Measurements from ENCODE around the gene GRIK2.

Gene GRIK2

DNA sequence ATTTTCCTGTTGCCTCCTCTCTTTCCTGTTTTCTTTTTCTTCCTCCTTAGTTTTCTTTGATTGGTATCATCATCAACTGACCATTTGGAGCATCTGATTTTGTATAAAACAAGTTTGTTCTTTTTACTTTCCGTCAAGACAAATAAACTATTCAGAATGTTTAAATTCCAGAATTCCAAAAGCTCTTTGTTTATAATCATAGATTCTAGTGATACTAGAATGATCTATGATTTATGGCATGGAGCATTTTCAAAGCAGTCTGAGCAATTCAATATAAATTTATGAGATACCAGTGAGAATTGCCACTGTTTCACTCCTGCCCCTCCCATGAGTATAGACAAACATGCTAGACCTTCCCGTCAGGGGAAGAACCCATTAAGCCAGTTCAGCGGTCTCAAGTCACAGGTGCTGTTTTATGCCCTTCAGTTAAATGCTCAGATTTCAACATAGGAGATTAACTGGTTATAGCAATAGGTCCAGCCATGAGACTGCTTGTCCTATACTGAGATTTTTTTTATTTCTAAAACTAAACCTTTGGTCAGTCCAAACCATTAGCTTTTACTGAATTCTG lies 60.7 kb downstream of the GRIK2 start:
- no peak for DNase-seq (ENCODE audit: low read depth)

DNA sequence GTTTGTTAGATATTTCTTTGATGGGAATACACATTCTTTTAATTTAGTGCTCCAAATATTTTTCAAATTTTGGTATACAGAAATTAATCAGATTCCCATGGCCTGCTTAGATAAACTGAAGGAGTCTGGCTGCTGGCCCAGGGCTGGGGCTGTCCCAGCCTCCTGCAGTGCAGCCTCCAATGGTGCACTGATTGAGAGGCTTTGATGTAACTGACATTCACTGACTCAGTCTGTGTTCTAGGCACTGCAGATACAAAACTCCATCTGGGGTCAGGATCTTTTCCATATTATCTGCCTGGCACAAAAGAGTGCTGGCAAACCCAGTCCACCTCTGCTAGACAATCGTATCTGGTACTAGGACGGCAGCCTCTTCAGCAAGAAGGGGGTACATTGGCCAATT lies 64.8 kb downstream of the GRIK2 start:
- DNase-seq (ENCODE audit: low read depth) = no peak

DNA sequence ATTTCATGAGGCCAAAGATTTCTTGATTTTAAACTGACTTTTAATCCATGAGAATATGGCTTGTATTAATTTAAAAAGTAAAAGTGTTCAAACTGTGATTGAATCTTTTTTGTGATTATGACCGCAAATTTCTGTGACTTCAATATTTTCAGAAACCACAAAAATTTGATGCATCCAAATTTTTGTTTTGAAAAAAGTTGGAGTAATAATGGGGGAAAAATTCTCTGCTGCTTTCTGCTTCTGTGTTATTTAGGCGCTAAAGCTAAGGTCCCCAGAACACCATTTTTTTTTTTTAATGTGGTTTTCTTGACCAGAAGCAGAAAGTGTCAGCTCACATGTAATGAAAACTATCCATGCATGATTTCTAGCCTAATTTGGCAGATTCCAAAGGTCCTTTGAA lies 65.3 kb downstream of the GRIK2 start:
- no peak for DNase-seq (ENCODE audit: low read depth)

DNA sequence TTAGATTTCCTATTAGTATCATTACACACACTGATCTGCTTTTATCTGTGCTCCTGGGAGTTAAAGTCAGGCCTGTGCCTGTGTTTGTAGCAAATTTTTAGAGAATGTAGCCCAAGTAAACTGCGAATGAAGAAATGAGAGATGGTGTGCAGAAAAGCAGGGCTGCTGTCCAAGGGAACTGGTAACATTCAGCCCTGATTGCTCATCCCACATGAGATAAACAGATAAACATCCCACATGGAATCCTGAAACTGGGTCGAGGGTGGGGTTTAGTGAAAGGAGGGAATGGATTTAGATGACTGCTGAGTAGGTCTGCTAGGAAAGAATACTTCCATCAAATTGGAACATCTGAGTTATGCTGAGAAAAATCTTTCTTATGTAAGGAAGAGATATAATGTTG lies 69.1 kb downstream of the GRIK2 start:
- no peak for DNase-seq (ENCODE audit: low read depth)

DNA sequence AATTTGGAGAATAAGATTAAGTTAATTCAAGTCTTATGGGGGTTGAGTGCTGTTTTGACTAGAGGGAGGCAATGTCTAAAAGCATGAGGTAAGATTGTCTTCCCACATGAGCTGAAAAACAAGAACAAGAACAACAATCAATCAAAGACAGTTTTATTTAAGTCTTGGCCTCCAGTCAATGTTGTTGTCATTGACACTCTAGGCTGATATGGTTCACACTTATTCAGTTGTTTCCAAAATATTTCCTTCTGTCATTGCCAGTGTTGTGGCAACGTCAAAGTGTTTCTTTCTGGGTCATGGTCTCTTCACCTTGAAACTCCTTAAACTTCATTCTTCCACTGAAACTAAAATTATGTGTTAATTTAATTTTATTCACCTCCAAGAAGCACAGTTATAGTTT lies 72.4 kb downstream of the GRIK2 start:
- DNase-seq (ENCODE audit: low read depth) = no peak

DNA sequence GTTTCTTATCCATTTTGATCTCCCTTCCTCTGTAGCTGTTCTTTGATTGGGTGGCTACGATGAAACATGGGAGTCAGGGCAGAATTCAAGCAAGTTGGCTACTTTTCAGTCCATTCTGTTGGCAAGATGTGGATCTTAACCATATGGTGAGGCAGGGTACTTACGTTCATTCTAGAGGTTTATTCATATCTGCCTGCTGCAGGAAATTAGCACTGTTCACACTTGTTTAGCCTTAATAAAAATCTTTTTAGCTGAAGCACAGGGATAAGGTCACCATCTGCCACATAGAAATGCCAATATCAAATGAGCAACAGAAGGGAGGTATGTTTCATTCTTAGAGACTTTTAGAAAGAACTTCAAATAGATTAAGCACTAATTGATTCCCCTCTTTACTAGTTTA lies 83.9 kb downstream of the GRIK2 start:
- no peak for DNase-seq (ENCODE audit: low read depth)

DNA sequence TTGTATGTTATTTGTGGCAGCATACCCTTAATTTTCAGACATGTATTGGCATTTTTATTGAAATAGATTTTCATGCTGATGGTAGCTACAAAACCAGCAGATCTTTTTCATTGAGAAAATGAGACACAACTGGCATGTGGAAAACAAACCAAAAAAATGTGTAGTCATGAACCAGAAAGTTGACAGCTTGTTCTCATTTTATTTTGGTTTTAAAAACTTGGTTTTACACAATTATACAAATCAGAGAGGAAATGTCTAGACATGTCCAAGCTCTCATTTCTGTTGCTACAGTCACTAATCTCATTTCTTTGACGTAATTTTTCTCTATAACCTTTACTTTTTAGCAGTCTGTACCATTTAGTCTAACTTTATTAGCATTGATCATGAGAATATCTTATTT lies 85.4 kb downstream of the GRIK2 start:
- DNase-seq (ENCODE audit: low read depth) = no peak

DNA sequence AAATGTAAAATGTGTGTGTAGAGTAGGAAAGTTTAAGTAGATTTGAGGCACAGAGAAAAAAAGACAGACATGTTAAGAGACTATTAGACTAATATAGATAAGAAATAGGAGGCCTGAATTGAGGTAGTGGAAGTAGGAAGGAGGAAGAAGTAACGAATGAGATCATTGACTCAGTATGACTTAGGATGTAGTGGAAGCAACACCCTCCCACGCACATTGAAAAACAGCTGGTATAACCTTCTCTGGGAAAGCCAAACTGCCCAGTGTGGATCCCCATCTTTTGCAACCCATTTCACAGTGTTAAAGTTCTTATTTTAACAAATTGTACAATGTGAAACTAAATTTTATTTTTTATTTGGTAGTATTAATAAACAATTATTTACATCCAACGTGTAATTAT lies 89.1 kb downstream of the GRIK2 start:
- DNase-seq (ENCODE audit: low read depth) = no peak

DNA sequence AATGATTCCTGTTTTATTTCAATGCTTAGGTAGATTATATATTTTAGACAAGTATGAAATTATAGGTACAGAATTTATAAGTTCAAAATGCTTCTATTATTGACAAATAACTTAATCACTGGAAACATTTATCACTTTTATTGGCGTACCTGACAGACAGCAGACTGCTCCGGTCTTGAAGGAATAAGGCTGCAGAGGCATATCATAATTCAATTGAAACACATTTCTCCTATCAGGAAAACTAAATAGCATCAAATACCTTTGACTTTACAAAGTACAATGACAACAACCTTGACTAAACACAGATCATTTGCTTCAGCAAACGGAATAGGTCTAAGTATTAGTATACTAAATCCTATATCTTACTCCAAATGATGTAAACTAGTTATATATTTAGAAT lies 91.3 kb downstream of the GRIK2 start:
- DNase-seq (ENCODE audit: low read depth) = no peak

DNA sequence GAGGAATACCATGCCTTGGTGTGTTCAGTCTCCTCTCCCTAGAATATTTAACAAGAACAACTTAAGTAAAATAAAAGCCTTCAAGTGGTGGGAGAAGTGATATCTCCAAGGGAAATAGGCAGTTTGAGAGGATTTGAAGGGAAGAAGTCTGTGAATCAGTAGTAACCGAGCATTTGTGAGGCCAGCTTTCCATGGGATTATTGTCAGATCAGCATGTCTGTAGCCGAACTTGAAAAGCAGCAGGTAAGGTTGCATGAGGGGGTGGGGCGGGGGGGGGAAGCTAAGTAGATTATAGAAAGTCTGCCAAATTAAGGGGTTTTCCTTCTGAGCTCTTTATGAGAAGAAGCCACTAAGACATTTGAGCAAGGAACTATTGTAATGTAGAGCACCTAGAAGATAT lies 92.6 kb downstream of the GRIK2 start:
- no peak for DNase-seq (ENCODE audit: low read depth)

DNA sequence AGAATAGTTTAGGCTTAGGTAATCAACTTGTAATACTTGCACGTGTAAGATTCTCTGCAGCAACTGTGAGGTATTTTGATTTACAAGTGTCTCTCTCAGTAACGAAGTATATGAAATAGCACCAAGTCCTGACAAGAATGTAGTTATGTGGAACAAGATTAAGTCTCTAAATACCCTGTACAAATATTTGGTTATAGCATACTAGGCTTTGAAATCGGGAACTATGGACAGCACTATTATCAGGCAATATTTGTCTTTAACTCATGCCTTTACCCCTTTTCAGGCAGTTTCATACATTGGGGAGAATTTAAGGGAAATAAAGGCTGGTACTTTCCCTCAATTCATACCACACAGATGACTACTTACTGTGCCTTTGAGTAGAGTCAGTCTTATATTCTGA lies 93.2 kb downstream of the GRIK2 start:
- DNase-seq (ENCODE audit: low read depth) = no peak

DNA sequence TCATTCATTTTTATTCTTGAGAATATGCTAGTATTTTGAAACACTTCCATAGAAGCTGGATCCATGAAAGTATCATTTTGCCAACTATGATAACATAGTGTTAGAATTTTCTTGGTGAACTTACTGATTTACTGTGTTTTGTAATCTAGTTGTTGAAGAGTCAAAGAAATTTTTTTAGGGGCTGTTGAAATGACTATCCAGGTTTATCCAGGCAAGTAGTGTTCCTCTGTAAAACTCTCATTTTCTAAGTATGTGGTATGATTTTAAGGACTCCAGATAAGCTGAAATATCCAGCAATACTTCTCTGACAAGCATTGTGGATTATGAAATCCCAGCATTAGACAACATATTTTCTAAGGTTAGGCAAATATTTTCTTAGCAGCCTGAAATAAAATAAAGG lies 95.9 kb downstream of the GRIK2 start:
- no peak for DNase-seq (ENCODE audit: low read depth)

DNA sequence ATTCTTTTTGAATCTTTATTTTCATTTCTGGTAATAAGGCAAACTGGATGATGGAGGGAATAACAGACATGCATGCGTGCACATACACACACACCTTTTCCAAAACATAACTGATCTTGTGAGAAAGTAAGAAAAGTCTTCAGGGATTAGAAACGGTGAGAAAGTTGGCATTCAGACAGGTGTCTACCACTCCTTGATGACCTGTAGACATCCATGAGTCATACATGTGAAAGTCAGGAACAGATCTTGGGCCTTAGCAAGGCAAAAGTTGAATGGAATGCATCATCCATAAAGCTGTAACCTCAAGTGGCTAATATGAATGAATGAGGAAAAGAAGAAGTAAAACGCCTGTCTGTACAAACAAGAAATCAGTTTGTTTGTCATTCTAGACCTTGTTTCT lies 97.3 kb downstream of the GRIK2 start:
- DNase-seq (ENCODE audit: low read depth) = no peak

DNA sequence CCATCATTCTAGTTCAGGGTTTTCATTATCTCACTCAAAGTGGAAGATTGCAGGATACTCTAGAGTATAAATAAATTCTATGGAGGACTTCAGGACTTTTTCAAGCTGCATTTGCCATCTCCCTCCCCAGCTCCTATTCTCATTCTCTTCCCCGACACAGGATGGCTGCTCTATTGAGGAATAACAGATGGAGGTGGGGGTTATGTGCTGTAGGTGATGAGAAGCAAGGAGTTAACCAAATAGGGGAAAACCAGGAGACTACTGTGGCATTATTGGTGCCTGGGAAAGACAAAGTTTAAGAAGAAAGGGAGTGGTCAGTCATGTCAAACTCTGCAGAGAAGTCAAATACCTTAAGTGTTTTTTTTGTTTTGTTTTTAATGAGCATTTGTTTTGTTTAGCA lies 109.3 kb downstream of the GRIK2 start:
- DNase-seq (ENCODE audit: low read depth) = no peak

DNA sequence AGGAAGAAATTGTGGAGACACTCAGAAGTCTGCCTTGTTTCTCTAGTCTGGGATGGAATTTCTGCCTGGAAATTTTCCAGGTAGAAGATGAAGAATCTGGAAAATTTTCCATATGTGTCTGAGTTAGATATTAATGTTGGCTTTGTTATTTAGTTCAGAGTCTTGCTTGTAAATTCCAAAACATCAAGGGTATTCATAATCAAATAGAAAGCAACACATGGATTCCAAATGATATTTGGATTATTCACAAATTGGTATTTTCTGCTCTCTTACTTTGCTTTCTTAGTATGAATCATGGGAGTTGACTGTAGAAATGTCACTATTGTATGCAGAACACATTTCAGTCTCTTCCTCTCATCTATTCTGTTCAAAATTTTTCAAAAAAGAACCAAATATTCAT lies 116.0 kb downstream of the GRIK2 start:
- DNase-seq (ENCODE audit: low read depth) = no peak

DNA sequence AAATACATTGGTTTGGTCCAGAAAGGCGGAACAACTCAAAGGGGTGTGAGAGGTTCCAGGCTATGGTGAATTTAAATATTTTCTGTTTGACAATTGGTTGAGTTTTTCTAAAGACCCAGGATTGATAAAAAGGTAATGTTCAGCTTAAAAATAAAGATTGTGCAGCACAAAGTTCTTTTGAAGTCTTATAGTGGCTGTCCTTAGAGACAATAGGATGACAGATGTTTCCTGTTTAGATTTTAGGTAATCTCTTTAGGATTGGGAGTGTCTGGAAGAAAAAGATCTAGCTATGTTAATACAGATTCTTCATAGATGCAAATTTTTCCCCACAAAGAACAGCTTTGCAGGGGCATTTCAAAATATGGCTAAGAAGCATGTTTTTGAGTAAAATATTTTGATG lies 119.7 kb downstream of the GRIK2 start:
- DNase-seq (ENCODE audit: low read depth) = no peak

DNA sequence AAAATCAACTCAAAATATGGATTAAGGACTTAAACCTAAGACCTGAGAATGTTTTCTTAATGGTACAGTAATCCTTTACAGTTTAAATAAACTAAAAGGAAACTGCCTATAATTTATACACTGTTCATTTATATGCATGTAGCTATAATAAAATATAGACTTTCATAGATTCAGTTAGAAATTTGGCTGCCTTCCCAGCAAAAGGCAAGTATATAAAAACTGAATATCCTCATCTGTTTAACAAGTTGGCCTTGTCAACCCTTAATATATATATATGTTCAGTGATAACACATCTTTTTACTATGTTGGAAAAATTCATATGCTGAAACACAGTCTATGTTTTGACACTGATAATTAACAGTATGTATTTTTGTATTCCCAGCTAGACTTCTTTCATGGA lies 123.1 kb downstream of the GRIK2 start:
- no peak for DNase-seq (ENCODE audit: low read depth)

DNA sequence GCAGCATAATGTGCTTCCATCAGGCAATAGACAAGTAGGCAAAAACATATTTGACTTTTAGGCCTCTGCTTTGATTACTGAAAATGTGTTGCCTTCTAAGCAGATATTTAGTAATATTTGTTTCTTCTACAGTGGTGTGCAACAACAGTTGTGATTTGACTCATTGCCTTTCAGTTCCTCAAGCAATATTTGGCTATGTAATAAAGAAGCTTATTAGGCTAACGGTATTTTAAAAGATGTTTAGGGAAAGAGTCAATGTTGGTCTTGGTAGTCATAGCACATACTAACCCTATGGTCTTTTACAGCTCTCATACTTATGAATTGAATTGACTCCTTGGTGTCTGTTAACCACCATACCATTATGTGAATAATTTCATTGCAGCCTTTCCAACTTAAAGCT lies 124.1 kb downstream of the GRIK2 start:
- DNase-seq (ENCODE audit: low read depth) = no peak

DNA sequence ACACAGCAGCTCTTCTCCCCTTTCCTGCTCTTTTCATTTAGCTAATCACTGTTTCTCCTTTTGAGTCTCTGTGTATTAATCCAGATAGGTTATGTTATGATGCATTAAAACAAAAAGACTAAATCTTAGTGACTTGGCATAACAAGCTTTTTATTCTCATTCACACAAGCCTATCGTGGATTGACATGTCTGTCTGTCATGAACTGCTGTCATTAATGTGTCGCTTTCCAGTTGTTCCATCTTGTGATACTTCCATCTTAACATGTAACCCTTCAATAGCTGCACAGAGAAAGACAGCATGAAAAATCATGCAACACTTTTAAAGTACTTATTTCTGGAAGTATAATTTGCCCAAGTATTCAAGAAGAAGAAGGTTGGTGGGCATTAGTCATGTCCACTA lies 128.7 kb downstream of the GRIK2 start:
- no peak for DNase-seq (ENCODE audit: low read depth)

DNA sequence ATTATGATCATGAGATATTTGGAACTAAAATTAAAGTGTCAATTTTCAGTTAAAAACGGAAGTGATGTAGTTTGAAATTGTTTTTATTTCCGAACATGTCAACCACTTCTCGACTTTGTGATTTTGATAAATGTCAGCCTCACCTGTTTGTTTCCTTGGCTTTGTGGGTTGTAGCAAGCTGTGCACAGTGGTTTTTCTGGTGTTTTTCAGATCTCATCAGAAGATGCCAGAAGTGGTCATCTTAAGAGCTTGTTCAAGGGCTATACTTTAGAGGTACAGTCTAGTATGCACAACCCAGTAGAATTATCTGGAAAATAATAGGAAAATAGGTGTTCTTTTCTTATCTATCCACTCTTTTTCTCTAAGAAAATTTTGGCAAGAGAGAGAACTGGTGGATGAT lies 134.0 kb downstream of the GRIK2 start:
- DNase-seq (ENCODE audit: low read depth) = no peak

DNA sequence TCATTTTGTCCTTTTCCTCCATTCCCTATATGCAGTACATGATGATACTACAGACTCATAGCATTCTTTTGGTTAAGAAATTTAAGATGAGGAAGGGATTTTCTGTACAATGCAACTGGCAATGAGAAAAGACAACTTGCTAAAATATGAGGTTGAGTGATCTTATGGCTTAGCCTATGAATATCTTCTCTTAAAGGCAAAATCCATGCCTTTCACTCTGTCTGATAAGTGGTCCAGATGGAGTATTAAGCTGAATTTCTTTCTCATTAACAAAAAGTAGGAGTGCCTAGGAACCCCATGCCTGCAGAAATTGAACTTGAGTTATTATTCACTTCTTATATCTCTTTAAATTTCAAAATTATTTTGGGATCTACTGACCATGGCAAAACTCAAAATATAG lies 135.3 kb downstream of the GRIK2 start:
- DNase-seq (ENCODE audit: low read depth) = no peak

DNA sequence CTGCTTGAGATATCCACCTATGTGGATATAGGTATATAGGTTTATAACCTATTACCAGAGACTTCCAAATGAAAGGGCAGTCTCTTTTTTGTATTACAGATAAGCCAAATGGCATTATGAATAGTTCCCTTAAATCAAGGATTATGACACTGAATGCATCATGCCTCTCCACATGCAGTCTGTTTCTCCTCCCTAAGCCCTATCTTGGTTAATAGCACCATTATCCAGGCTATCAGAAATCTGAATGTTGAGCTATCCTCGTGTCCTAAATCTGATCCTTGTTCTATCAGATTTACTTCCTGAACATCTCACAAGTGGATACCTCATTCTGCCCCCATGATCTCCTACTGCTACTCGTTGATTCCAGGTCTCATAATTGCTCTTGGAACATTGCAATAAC lies 138.0 kb downstream of the GRIK2 start:
- no peak for DNase-seq (ENCODE audit: low read depth)

DNA sequence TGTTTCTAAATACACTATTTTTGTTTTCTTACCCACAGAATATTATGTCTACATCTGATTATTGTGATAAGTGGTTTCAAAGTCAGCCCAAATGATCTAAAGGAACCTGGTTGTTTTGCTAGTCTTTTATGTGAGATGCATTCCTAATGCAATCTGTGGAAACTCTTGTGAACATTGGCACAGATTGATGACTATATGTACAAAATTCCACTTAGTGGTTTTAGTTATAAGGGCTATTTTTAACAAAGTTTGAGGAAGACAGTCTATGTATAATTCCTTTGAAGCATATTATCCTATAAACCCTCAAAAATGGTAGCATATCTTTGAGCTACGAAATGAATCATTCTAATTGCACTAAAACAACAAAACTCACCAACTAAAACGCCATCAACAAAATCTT lies 140.9 kb downstream of the GRIK2 start:
- DNase-seq (ENCODE audit: low read depth) = no peak

DNA sequence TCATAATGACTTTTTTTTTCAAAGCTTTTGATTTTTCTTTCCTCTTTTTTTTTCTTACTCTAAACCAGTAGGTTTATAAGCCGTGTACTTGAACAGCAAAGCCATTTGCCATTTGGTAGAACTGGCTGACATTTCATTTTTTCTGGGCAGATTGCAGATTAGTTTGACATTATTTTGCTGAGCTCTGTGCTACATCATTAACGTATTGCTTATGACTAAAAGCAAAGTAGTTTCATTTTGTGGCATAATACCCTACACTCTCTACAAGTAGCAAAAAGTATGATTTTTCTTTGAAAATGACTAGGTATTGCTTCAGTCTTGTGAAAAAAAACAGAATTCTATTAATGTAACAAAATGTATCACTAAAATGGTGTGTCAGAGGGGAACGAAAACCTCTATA lies 141.3 kb downstream of the GRIK2 start:
- no peak for DNase-seq (ENCODE audit: low read depth)

DNA sequence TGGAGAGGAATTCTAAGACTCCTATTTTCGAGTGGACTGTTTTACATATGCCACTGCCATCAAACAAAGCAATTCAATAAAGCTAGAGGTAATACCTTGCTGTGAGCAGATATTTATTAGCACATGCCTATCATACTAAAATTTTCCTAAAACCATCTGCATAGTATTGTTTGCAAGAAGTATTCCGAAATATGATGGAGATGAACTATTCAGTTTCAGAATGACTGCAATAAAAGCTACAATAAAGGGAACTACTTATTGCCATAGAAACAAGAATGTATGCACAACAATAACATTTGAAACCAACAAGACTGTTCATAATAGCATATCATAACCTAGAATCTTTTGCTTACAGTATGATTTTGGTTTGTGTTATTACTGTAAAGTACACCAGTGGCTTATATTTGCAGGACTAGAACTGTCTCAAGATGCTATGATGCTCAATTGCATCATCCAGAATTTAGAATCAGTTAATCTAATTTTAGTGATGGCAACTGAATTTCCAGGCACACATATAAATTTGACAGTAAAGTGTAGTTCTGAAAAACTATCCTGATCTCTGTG lies 144.3 kb downstream of the GRIK2 start:
- DNase-seq (ENCODE audit: low read depth) = no peak
